Measurements from ENCODE around the gene PSD4. TPM values are rescaled to one million over a fixed set of nuclear protein-coding genes. Genes with fewer than 3 reads are reported as not detected.

Gene PSD4
- total RNA-seq, 2 experiments from 2014 or later = 96.5 to 101 TPM

DNA sequence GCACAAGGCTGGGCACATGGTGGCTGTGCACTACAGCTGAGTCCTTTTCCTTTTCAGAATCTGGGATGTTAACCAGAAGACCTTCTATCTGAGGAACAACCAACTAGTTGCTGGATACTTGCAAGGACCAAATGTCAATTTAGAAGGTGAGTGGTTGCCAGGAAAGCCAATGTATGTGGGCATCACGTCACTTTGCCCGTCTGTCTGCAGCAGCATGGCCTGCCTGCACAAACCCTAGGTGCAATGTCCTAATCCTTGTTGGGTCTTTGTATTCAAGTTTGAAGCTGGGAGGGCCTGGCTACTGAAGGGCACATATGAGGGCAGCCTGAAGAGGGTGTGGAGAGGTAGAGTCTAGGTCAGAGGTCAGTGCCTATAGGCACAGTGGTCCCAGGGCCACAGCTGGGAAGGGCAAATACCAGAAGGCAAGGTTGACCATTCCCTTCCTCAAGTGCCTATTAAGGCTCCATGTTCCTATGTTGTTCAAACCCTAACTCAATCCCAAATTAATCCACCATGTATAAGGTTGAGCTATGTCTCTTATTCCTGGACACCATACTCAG lies 44.2 kb upstream of the PSD4 start:
- Mint-ChIP-seq H3K36me3 (ENCODE audit: low read depth) (no peaks in the 10 kb centered on the region), H3K4me3 (no peak overlapping the region), H3K9me3 (no peaks in the 10 kb centered on the region), H3K4me1 (ENCODE audit: low read depth) (peaks cover 6% of the 10 kb centered on the region), H3K27ac (no peak overlapping the region), H3K27me3 (peaks cover 8% of the 10 kb centered on the region)
- no peak for TF ChIP-seq CTCF (IDR thresholded peaks at IDR 0.05)
- ATAC-seq (ENCODE audit: poor library complexity) (no peak), DNase-seq (no peak)
- Histone ChIP-seq H3K4me3 (ENCODE audit: low read length) (no peak overlapping the region), H3K9me3 (ENCODE audit: control insufficient read depth in 1 of 2, insufficient read depth in 1 of 2, low read length in 2 of 2) (no peaks in the 10 kb centered on the region), H3K36me3 (ENCODE audit: insufficient read depth, low read length) (no peaks in the 10 kb centered on the region), H3K27me3 (ENCODE audit: control insufficient read depth in 1 of 2, insufficient read depth in 2 of 2, low read length in 2 of 2) (no peaks in the 10 kb centered on the region), H3K4me1 (ENCODE audit: insufficient read depth, low read length) (peaks cover 3% of the 10 kb centered on the region), H3K27ac (ENCODE audit: low read depth in 1 of 2, low read length in 2 of 2) (no peak overlapping the region)
- intact Hi-C loops (cut with DNase I, micrococcal nuclease) = loop anchor here in 1 of 2 experiments (2.0 to 10.0 kb wide), 2 partner anchors 79 to 145 kb away; no protein-coding TSS in a partner anchor
- ChIA-PET CTCF (interaction anchor here (1.5 kb wide), 1 partner anchor 9 kb away, joined by 5 read pairs; no protein-coding TSS in a partner anchor), POLR2A (no interaction called here)

DNA sequence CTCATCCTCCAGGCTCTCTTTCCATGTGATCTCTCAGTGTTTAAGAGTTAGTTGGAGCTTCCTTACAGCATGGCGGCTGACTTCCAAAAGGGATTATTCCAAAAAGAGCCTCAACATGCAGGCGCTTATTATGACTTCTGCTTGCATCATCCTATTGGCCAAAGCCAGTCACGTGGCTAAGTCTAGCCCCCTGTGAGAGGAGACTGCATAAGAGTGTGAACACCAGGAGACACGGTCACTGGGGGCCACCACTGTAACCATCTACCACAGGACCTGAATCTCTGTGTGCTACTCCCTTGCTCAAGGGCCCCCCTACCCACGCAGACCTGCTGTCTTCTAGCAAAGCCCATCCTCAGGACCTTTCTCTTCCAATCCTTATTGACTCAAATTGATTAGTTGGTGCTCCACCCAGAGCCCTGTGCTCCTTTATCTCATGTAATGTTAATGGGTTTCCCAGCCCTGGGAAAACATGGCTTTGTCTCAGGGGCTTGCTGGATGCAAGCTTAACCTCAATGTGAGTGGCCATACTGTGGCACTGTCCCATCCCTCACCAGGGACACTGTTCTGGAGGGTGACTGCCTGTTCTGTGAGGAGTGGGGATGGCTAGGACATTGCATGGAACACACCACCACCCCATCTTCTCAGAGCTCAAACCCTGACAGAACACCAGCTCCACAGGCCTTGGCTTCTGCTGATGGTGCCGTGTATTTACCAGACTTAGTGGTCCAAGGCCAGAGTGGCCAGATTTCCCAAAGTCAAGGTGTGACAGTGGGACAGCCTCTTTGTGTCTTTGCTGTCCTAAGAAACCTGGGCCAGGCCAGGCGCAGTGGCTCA lies 42.2 kb upstream of the PSD4 start:
- H3K36me3 ChIP-seq (ENCODE audit: insufficient read depth, low read length) = no peaks in the 10 kb centered on the region
- H3K27ac ChIP-seq (ENCODE audit: low read depth in 1 of 2, low read length in 2 of 2) = no peak overlapping the region
- Mint-ChIP-seq H3K36me3 (ENCODE audit: low read depth) (no peaks in the 10 kb centered on the region), H3K4me3 (no peak overlapping the region), H3K9me3 (no peaks in the 10 kb centered on the region), H3K27ac (no peak overlapping the region), H3K4me1 (ENCODE audit: low read depth) (peaks cover 6% of the 10 kb centered on the region), H3K27me3 (no peaks in the 10 kb centered on the region)
- H3K4me3 ChIP-seq (ENCODE audit: low read length) = no peak overlapping the region
- ChIA-PET POLR2A (no interaction called here), CTCF (no interaction called here)
- H3K4me1 ChIP-seq (ENCODE audit: insufficient read depth, low read length) = no peaks in the 10 kb centered on the region
- H3K9me3 ChIP-seq (ENCODE audit: control insufficient read depth in 1 of 2, insufficient read depth in 1 of 2, low read length in 2 of 2) = no peaks in the 10 kb centered on the region
- intact Hi-C loops (cut with DNase I, micrococcal nuclease) = loop anchor here in 1 of 2 experiments (10.0 kb wide), 1 partner anchor 147 kb away; no protein-coding TSS in a partner anchor
- no peaks in the 10 kb centered on the region for H3K27me3 ChIP-seq (ENCODE audit: control insufficient read depth in 1 of 2, insufficient read depth in 2 of 2, low read length in 2 of 2)
- no peak for TF ChIP-seq CTCF (IDR thresholded peaks at IDR 0.05)
- no peak for ATAC-seq (ENCODE audit: poor library complexity)
- DNase-seq = no peak

DNA sequence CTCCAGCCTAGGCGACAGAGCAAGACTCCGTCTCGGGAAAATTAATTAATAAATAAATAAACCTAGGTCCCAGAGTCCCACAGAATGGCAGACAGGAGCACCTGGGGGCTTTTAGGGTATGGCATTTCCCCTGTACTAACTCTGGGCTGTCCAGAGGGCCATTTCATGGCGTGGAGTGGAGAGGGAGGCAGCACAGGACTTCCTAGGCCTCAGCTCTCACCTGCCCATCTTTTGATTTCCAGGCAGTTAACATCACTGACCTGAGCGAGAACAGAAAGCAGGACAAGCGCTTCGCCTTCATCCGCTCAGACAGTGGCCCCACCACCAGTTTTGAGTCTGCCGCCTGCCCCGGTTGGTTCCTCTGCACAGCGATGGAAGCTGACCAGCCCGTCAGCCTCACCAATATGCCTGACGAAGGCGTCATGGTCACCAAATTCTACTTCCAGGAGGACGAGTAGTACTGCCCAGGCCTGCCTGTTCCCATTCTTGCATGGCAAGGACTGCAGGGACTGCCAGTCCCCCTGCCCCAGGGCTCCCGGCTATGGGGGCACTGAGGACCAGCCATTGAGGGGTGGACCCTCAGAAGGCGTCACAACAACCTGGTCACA lies 41.3 kb upstream of the PSD4 start:
- intact Hi-C loops (cut with DNase I, micrococcal nuclease) = loop anchor here in 1 of 2 experiments (10.0 kb wide), 1 partner anchor 148 kb away; no protein-coding TSS in a partner anchor
- peaks cover 11% of the 10 kb centered on the region for H3K4me1 Mint-ChIP-seq (ENCODE audit: low read depth)
- Histone ChIP-seq H3K4me1 (ENCODE audit: insufficient read depth, low read length) (no peaks in the 10 kb centered on the region), H3K36me3 (ENCODE audit: insufficient read depth, low read length) (no peaks in the 10 kb centered on the region), H3K27me3 (ENCODE audit: control insufficient read depth in 1 of 2, insufficient read depth in 2 of 2, low read length in 2 of 2) (no peaks in the 10 kb centered on the region), H3K4me3 (ENCODE audit: low read length) (no peak overlapping the region), H3K27ac (ENCODE audit: low read depth in 1 of 2, low read length in 2 of 2) (no peak overlapping the region), H3K9me3 (ENCODE audit: control insufficient read depth in 1 of 2, insufficient read depth in 1 of 2, low read length in 2 of 2) (no peaks in the 10 kb centered on the region)
- no peak for DNase-seq
- ChIA-PET POLR2A (interaction anchor here (1.2 kb wide), 1 partner anchor 66 kb away, joined by 3 read pairs; no protein-coding TSS in a partner anchor), CTCF (interaction anchor here (2.6 kb wide), 1 partner anchor 257 kb away, joined by 8 read pairs; no protein-coding TSS in a partner anchor)
- ATAC-seq (ENCODE audit: poor library complexity) = no peak
- no peaks in the 10 kb centered on the region for H3K27me3 Mint-ChIP-seq
- H3K9me3 Mint-ChIP-seq = no peaks in the 10 kb centered on the region
- H3K36me3 Mint-ChIP-seq (ENCODE audit: low read depth) = no peaks in the 10 kb centered on the region
- no peak overlapping the region for H3K27ac Mint-ChIP-seq
- no peak for TF ChIP-seq CTCF (IDR thresholded peaks at IDR 0.05)
- no peak overlapping the region for H3K4me3 Mint-ChIP-seq

All from CD4-positive, alpha-beta T cell (primary cell).